Neural cell (in vitro differentiated cells): ENCODE data around the gene CLIC4. TPM values are rescaled to one million over a fixed set of nuclear protein-coding genes. Genes with fewer than 3 reads are reported as not detected.
"Not testable (repeated sequence)": the region's sequence is repeated elsewhere in the genome, so short reads cannot be mapped to it uniquely, and the experiment has no call there.

Experiments used
- H2AFZ ChIP-seq: fragments of 200-600, 300-800 bp; sonication (generic), shearing (Covaris generic); 2 replicates; pipeline ENCODE4 v1.6.0; 2014; ENCODE audit warnings: low read depth, mild to moderate bottlenecking, antibody characterized with exemption, low read length, moderate library complexity
- H3F3A ChIP-seq: fragments of 200-600 bp; shearing (Covaris generic); 2 replicates; pipeline ENCODE4 v1.6.1; 2016; ENCODE audit warnings: mild to moderate bottlenecking, moderate library complexity, mixed read lengths, antibody characterized with exemption, low read length; ENCODE audit not compliant: insufficient read depth, poor library complexity, severe bottlenecking
- H3K27ac ChIP-seq: fragments of 200-600, 300-800 bp; sonication (generic), shearing (Covaris generic); 2 replicates; pipeline ENCODE4 v1.5.1; 2014; ENCODE audit warnings: mild to moderate bottlenecking, low read length, moderate library complexity
- H3K27me3 ChIP-seq: fragments of 300-800, 200-600 bp; sonication (generic), shearing (Covaris generic); 2 replicates; pipeline ENCODE4 v1.6.0; 2014; ENCODE audit warnings: mild to moderate bottlenecking, low read depth, low read length, moderate library complexity; ENCODE audit not compliant: insufficient read depth
- H3K36me3 ChIP-seq: fragments of 300-800, 200-600 bp; sonication (generic), shearing (Covaris generic); 2 replicates; pipeline ENCODE4 v1.5.1; 2014; ENCODE audit warnings: mild to moderate bottlenecking, antibody characterized with exemption, low read length, moderate library complexity; ENCODE audit not compliant: insufficient read depth
- H3K4me2 ChIP-seq: fragments of 300-800, 200-600 bp; sonication (generic), shearing (Covaris generic); 2 replicates; pipeline ENCODE4 v1.6.0; 2014; ENCODE audit warnings: mild to moderate bottlenecking, low read length
- H3K4me3 ChIP-seq: fragments of 300-800, 200-600 bp; sonication (generic), shearing (Covaris generic); 2 replicates; pipeline ENCODE4 v1.5.1; 2014; ENCODE audit warnings: mild to moderate bottlenecking, low read length, moderate library complexity
- H3K79me2 ChIP-seq: fragments of 200-600 bp; shearing (Covaris generic); replicated peaks from 2 replicates; pipeline ENCODE4 v1.6.0; 2014; ENCODE audit warnings: mild to moderate bottlenecking, low read length, moderate library complexity; ENCODE audit not compliant: insufficient read depth
- H3K9ac ChIP-seq: fragments of 300-800, 200-600 bp; sonication (generic), shearing (Covaris generic); 2 replicates; pipeline ENCODE4 v1.6.1; 2016; ENCODE audit warnings: mild to moderate bottlenecking, low read length, mixed read lengths
- H3K9me2 ChIP-seq: fragments of 200-600 bp; shearing (Covaris generic); 2 replicates; pipeline ENCODE4 v1.6.1; 2016; ENCODE audit warnings: mild to moderate bottlenecking, low read length, mixed read lengths; ENCODE audit not compliant: insufficient read depth
- H3K9me3 ChIP-seq: fragments of 200-600, 300-800 bp; sonication (generic), shearing (Covaris generic); 2 replicates; pipeline ENCODE4 v1.6.1; 2016; ENCODE audit warnings: mild to moderate bottlenecking, mixed run types, low read length, moderate library complexity, mixed read lengths
- H4K20me1 ChIP-seq: fragments of 200-600 bp; shearing (Covaris generic); 2 replicates; pipeline ENCODE4 v1.6.1; 2016; ENCODE audit warnings: mild to moderate bottlenecking, mixed run types; ENCODE audit not compliant: insufficient read depth
- EP300 ChIP-seq: fragments of 450-650 bp; conservative IDR thresholded peaks from 2 replicates; pipeline ENCODE4 v1.6.1; 2014; ENCODE audit warnings: antibody characterized with exemption, mild to moderate bottlenecking, moderate library complexity; ENCODE audit not compliant: poor library complexity, severe bottlenecking
- EZH2 ChIP-seq: fragments of 200-600, 300-800 bp; shearing (Covaris generic), sonication (generic); IDR thresholded peaks from 2 replicates; pipeline ENCODE4 v1.6.1; 2014; ENCODE audit warnings: antibody characterized with exemption, low read length, borderline replicate concordance, mild to moderate bottlenecking; ENCODE audit not compliant: insufficient read depth, poor library complexity, severe bottlenecking
- MXI1 ChIP-seq: fragments of 450-650 bp; conservative IDR thresholded peaks from 2 replicates; pipeline ENCODE4 v1.6.1; 2014; ENCODE audit warnings: antibody characterized with exemption, mild to moderate bottlenecking; ENCODE audit not compliant: poor library complexity, severe bottlenecking
- POLR2AphosphoS5 ChIP-seq: IDR thresholded peaks from 2 replicates; pipeline ENCODE4 v1.6.1; 2012
- RAD21 ChIP-seq: fragments of 450-650 bp; conservative IDR thresholded peaks from 2 replicates; pipeline ENCODE4 v1.6.1; 2014; ENCODE audit warnings: antibody characterized with exemption, mild to moderate bottlenecking, moderate library complexity
- SMC3 ChIP-seq: fragments of 450-650 bp; conservative IDR thresholded peaks from 2 replicates; pipeline ENCODE4 v1.6.1; 2014; ENCODE audit warnings: antibody characterized with exemption, mild to moderate bottlenecking, moderate library complexity; ENCODE audit not compliant: poor library complexity
- polyA plus RNA-seq: library from polyadenylated mRNA; depleted of rRNA; stranded (reverse); fragments of >200 nt; gene quantifications from 2 replicates; pipeline ENCODE4 v1.2.3, GENCODE V29; 2014
- TF ChIP-seq, protein P1 (sequence below): fragments of 450-650 bp; IDR thresholded peaks from 2 replicates; pipeline ENCODE4 v1.5.1; 2014; ENCODE audit warnings: antibody characterized with exemption, mild to moderate bottlenecking, moderate library complexity; ENCODE audit not compliant: poor library complexity, severe bottlenecking
- TF ChIP-seq, protein P2 (sequence below): IDR thresholded peaks from 2 replicates; pipeline ENCODE4 v1.6.1; 2012; ENCODE audit warnings: borderline replicate concordance

Gene CLIC4
- polyA plus RNA-seq, 1 donor from 2014 or later, result 133 TPM

DNA sequence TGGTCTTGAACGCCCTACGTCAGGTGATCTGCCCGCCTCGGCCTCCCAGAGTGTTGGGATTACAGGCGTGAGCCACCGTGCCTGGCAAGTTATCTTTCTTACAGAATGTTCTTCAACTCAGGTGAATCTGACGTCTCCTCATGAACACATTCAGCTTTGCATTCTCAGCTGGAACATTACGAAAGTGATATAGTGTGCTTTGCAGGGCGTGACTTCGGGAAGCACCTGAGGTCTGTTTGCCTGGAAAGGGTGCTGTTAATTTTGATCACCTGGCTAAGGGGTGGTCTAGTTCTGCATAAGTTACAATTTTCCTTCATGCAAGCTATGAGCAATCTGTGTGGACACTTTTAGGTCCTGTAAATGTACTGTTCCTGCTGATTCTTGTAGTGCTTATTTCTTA, 16.3 kb upstream of the CLIC4 start:
- Histone ChIP-seq H3K9ac (no peak overlapping the region), H3K9me3 (no peaks in the 10 kb centered on the region), H4K20me1 (no peaks in the 10 kb centered on the region), H2AFZ (no peak overlapping the region), H3K9me2 (no peaks in the 10 kb centered on the region), H3K36me3 (no peaks in the 10 kb centered on the region), H3F3A (no peaks in the 10 kb centered on the region), H3K4me2 (no peak overlapping the region), H3K27me3 (no peaks in the 10 kb centered on the region), H3K27ac (no peak overlapping the region), H3K4me3 (no peak overlapping the region), H3K79me2 (no peaks in the 10 kb centered on the region)
- no peak for TF ChIP-seq SMC3
- TF ChIP-seq, protein P1, sequence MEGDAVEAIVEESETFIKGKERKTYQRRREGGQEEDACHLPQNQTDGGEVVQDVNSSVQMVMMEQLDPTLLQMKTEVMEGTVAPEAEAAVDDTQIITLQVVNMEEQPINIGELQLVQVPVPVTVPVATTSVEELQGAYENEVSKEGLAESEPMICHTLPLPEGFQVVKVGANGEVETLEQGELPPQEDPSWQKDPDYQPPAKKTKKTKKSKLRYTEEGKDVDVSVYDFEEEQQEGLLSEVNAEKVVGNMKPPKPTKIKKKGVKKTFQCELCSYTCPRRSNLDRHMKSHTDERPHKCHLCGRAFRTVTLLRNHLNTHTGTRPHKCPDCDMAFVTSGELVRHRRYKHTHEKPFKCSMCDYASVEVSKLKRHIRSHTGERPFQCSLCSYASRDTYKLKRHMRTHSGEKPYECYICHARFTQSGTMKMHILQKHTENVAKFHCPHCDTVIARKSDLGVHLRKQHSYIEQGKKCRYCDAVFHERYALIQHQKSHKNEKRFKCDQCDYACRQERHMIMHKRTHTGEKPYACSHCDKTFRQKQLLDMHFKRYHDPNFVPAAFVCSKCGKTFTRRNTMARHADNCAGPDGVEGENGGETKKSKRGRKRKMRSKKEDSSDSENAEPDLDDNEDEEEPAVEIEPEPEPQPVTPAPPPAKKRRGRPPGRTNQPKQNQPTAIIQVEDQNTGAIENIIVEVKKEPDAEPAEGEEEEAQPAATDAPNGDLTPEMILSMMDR, result no peak
- no peak for TF ChIP-seq MXI1
- no peak for TF ChIP-seq EZH2
- TF ChIP-seq, protein P2, sequence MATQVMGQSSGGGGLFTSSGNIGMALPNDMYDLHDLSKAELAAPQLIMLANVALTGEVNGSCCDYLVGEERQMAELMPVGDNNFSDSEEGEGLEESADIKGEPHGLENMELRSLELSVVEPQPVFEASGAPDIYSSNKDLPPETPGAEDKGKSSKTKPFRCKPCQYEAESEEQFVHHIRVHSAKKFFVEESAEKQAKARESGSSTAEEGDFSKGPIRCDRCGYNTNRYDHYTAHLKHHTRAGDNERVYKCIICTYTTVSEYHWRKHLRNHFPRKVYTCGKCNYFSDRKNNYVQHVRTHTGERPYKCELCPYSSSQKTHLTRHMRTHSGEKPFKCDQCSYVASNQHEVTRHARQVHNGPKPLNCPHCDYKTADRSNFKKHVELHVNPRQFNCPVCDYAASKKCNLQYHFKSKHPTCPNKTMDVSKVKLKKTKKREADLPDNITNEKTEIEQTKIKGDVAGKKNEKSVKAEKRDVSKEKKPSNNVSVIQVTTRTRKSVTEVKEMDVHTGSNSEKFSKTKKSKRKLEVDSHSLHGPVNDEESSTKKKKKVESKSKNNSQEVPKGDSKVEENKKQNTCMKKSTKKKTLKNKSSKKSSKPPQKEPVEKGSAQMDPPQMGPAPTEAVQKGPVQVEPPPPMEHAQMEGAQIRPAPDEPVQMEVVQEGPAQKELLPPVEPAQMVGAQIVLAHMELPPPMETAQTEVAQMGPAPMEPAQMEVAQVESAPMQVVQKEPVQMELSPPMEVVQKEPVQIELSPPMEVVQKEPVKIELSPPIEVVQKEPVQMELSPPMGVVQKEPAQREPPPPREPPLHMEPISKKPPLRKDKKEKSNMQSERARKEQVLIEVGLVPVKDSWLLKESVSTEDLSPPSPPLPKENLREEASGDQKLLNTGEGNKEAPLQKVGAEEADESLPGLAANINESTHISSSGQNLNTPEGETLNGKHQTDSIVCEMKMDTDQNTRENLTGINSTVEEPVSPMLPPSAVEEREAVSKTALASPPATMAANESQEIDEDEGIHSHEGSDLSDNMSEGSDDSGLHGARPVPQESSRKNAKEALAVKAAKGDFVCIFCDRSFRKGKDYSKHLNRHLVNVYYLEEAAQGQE, result no peak
- TF ChIP-seq RAD21, result no peak
- no peak for TF ChIP-seq EP300
- TF ChIP-seq POLR2AphosphoS5, result no peak

DNA sequence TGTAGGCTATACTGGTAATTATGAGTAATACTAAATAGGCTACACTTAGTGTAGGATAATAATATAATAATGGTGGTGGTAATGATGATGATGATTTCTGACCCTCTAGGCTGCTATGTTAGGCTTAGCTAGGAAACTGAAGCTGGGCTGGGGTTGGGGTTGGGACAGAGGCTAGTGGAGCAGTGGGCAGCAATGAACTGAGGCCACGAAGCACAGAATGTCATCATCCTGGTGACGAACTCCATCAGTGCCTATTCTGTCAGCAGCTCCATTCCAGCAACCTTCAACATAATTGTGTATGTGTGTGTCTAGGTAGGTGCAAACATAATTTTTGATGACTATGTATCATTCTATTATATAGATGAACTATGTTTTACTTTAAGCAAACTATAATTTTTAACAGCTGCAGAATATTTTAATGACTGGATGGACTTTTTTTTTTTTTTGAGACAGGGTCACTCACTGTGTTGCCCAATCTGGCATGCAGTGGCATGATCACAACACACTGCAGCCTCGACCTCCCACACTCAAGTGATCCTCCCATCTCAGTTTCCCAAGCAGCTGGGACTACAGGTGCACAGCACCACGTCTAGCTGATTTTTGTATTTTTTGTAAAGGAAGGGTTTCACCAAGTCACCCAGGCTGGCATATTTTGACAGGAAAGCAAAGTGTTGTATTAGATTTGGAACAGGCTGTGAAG, 12.9 kb upstream of the CLIC4 start:
- no peaks in the 10 kb centered on the region for H3F3A ChIP-seq
- H3K9ac ChIP-seq, result no peak overlapping the region
- H3K79me2 ChIP-seq, result no peaks in the 10 kb centered on the region
- H3K4me2 ChIP-seq, result no peak overlapping the region
- H2AFZ ChIP-seq, result no peak overlapping the region
- no peak overlapping the region for H3K4me3 ChIP-seq
- TF ChIP-seq, protein P1, result no peak
- no peak for TF ChIP-seq POLR2AphosphoS5
- TF ChIP-seq RAD21, result no peak
- TF ChIP-seq, protein P2, result no peak
- TF ChIP-seq EP300, result no peak
- no peaks in the 10 kb centered on the region for H3K9me3 ChIP-seq
- H4K20me1 ChIP-seq, result no peaks in the 10 kb centered on the region
- H3K27ac ChIP-seq, result no peak overlapping the region
- H3K27me3 ChIP-seq, result no peaks in the 10 kb centered on the region
- no peaks in the 10 kb centered on the region for H3K36me3 ChIP-seq
- no peaks in the 10 kb centered on the region for H3K9me2 ChIP-seq

DNA sequence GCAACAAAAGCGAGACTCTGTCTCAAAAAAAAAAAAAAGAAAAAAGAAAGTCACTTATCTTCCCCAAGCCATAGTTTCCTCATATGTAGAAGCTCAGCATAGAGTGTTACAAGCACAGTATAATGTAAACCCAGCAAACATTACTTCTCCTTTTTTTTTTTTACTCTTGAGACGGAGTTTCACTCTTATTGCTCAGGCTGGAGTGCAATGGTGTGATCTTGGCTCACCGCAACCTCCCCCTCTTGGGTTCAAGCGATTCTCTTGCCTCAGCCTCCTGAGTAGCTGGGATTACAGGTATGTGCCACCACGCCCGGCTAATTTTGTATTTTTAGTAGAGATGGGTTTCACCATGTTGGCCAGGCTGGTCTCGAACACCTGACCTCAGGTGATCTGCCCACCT, 11.9 kb upstream of the CLIC4 start:
- not testable (repeated sequence) for H3K4me3 ChIP-seq, H3K4me2 ChIP-seq, H3K79me2 ChIP-seq, H3K9ac ChIP-seq, H3K36me3 ChIP-seq, H3K27me3 ChIP-seq, H3K27ac ChIP-seq, H3K9me3 ChIP-seq, H3K9me2 ChIP-seq, H3F3A ChIP-seq, H4K20me1 ChIP-seq, H2AFZ ChIP-seq
